GM12864 (cell line): Measurements from ENCODE around the gene SLC24A4.
A peak's percentile ranks its signal among the peaks of the same experiment; 100 is the strongest.

ENCODE experiments used
- DNase-seq: peaks from one replicate; pipeline ENCODE4 v3.0.0-alpha.2; 2011; ENCODE audit warnings: low read depth
- H3K4me3 ChIP-seq: 2 replicates; pipeline ENCODE4 v1.5.1; 2011; ENCODE audit warnings: mild to moderate bottlenecking, low read depth, low read length, control low read depth
- CTCF ChIP-seq: IDR thresholded peaks from 2 replicates; pipeline ENCODE4 v1.5.1; 2011; ENCODE audit warnings: low read depth, mild to moderate bottlenecking, moderate library complexity, low read length, control low read depth, inconsistent platforms; ENCODE audit errors: missing control alignments

The SLC24A4 gene

GRCh38 chr14:92340931-92341330 is 18.0 kb downstream of the SLC24A4 start:
- H3K4me3 ChIP-seq, result no peak overlapping the region
- TF ChIP-seq CTCF, result no peak
- DNase-seq, result peak; percentile 35

- no peak for TF ChIP-seq CTCF
- no peak overlapping the region for H3K4me3 ChIP-seq
Measured at GRCh38 chr14:92341791-92342190, 18.8 kb downstream of the SLC24A4 start.

GRCh38 chr14:92348154-92348553 is 25.2 kb downstream of the SLC24A4 start:
- DNase-seq, result no peak
- TF ChIP-seq CTCF, result no peak
- no peak overlapping the region for H3K4me3 ChIP-seq

More at GRCh38 chr14:92341791-92342190, 18.8 kb downstream of the SLC24A4 start:
- no peak for DNase-seq

GRCh38 chr14:92351750-92352149 is 28.8 kb downstream of the SLC24A4 start:
- no peak overlapping the region for H3K4me3 ChIP-seq
- no peak for TF ChIP-seq CTCF
- no peak for DNase-seq

- peak; percentile 58 for TF ChIP-seq CTCF
- DNase-seq, result peak; percentile 21
Measured at GRCh38 chr14:92352158-92352985, 29.4 kb downstream of the SLC24A4 start.

GRCh38 chr14:92353447-92353846 is 30.5 kb downstream of the SLC24A4 start:
- TF ChIP-seq CTCF, result no peak
- DNase-seq, result no peak
- H3K4me3 ChIP-seq, result no peak overlapping the region

More at GRCh38 chr14:92352158-92352985, 29.4 kb downstream of the SLC24A4 start:
- no peak overlapping the region for H3K4me3 ChIP-seq

GRCh38 chr14:92356677-92357076 is 33.7 kb downstream of the SLC24A4 start:
- no peak for TF ChIP-seq CTCF
- no peak overlapping the region for H3K4me3 ChIP-seq
- no peak for DNase-seq
